K562 (cell line): ENCODE data around the gene PI4K2B. TPM values are rescaled to one million over a fixed set of nuclear protein-coding genes. Genes with fewer than 3 reads are reported as not detected.

Experiments
- CREB1 ChIP-seq, 2 experiments: sonication (generic) in 1 of 2; formaldehyde crosslinking in 1 of 2; IDR thresholded peaks; 2 replicates each; pipeline versions ENCODE4 v1.6.1 to v1.8.0; 2012 to 2022; ENCODE audit warnings: inconsistent platforms in 1 of 2, mild to moderate bottlenecking in 1 of 2, missing genetic modification reagents in 1 of 2, moderate library complexity in 1 of 2
- E4F1 ChIP-seq: fragments of 250-450 bp; sonication (Bioruptor Pico); IDR thresholded peaks from 2 replicates; pipeline ENCODE4 v1.5.0; 2021; ENCODE audit warnings: mild to moderate bottlenecking, borderline replicate concordance
- FOXP4 ChIP-seq: sonication (generic); formaldehyde crosslinking; IDR thresholded peaks from 2 replicates; pipeline ENCODE4 v1.8.0; 2022; ENCODE audit warnings: mild to moderate bottlenecking, missing genetic modification reagents, borderline replicate concordance
- HNRNPH1 ChIP-seq: fragments of 200-400 bp; formaldehyde crosslinking; optimal IDR thresholded peaks from 2 replicates; pipeline ENCODE3; 2017; ENCODE audit warnings: low read depth, mild to moderate bottlenecking, low read length, moderate library complexity
- ILK ChIP-seq: fragments of 450-650 bp; IDR thresholded peaks from 2 replicates; pipeline ENCODE4 v1.6.1; 2016; ENCODE audit warnings: missing genetic modification characterization, low read depth, mild to moderate bottlenecking, missing compliant biosample characterization, moderate library complexity, borderline replicate concordance
- KLF16 ChIP-seq: IDR thresholded peaks from 2 replicates; pipeline ENCODE4 v1.6.1; 2016; ENCODE audit warnings: antibody characterized with exemption
- NFYB ChIP-seq: IDR thresholded peaks from 2 replicates; pipeline ENCODE4 v1.6.1; 2011; ENCODE audit warnings: mild to moderate bottlenecking, moderate library complexity; ENCODE audit not compliant: insufficient read length; ENCODE audit errors: extremely low read depth
- RBFOX2 ChIP-seq: fragments of 200-400 bp; formaldehyde crosslinking; IDR thresholded peaks from 2 replicates; pipeline ENCODE4 v1.6.1; 2017; ENCODE audit warnings: low read depth, mild to moderate bottlenecking, low read length, moderate library complexity
- TAL1 ChIP-seq: fragments of 450-650 bp; IDR thresholded peaks from 2 replicates; pipeline ENCODE4 v1.6.1; 2016; ENCODE audit warnings: mild to moderate bottlenecking
- ZHX1 ChIP-seq: fragments of 150-350 bp; conservative IDR thresholded peaks from 2 replicates; pipeline ENCODE4 v1.6.1; 2014; ENCODE audit warnings: low read length
- polyA plus RNA-seq, 8 experiments: library from polyadenylated mRNA; depleted of rRNA in 4 of 8; stranded (reverse) in 5 of 8; unstranded in 3 of 8; fragments of >200 nt; fragmentation: Nextera tagmentation in 2 of 8; fragmentation: Illumina TruSeq in 1 of 8; extraction: Ambion mirVana in 2 of 8; extraction: Trizol in 1 of 8; gene quantifications; 2 replicates each; pipeline versions ENCODE4 v1.2.1 to v1.2.3, GENCODE V29; 2011 to 2014; ENCODE audit warnings: inconsistent platforms in 1 of 8, missing spikeins in 1 of 8
- total RNA-seq, 7 experiments: library from RNA; depleted of rRNA in 6 of 7; stranded (reverse); fragments of >200 nt in 6 of 7; fragmentation: Illumina TruSeq in 2 of 7; extraction: Trizol in 2 of 7; gene quantifications; 2 replicates each; pipeline versions ENCODE4 v1.2.1 to v1.2.3, GENCODE V29; 2011 to 2021; ENCODE audit warnings: low replicate concordance in 1 of 7
- TF ChIP-seq, protein P1 (sequence below): fragments of 250-450 bp; sonication (Bioruptor Pico); IDR thresholded peaks from 2 replicates; pipeline ENCODE4 v1.9.0; 2021; ENCODE audit warnings: mild to moderate bottlenecking, inconsistent platforms
- TF ChIP-seq, protein P2 (sequence below): fragments of 450-650 bp; formaldehyde crosslinking; conservative IDR thresholded peaks from 2 replicates; pipeline ENCODE4 v1.4.0; 2022; ENCODE audit warnings: mild to moderate bottlenecking, missing genetic modification characterization

PI4K2B gene
- total and polyA plus RNA-seq, 9 of the 15 experiments (the other 6 are each of a cell fraction or from before 2014, with no cell fraction given): 4.5 to 21.4 (median 16.5) TPM

DNA sequence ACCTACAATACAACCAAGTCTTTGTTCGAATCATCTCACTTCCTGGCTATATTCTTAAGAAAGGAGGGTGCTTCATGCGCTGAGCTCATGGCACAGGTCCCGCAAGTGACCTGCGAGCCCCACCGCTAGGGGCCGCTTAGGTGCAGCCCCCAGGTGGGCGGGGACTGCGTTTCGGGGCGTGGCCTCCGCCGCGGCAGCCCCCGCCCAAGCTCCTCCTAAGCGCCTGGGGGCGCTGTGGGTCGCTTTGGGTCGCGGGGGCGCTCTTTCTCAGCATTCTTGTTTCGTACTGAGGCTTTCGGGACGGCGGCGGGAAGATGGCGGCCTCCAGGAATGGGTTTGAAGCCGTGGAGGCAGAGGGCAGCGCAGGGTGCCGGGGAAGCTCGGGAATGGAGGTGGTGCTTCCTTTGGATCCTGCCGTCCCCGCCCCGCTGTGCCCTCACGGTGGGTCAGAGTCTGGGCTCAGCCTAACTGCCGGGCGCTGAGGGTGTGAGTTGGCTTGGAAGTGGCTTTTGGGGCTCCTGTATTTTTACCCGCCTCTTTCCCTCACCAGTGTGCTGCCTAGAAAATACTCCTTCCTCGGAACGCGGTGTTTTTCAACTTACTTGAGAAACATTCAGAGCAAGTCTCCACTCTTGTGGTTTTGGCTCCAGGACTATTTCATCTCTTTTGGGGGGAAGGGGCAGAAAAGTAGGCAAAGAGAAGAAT, 78.8 kb downstream of the PI4K2B start, which contains the start of gene ZCCHC4 (continued):
- no peak for TF ChIP-seq E4F1 (CRISPR knock-in tag)
- TF ChIP-seq RBFOX2: peak; percentile 97
- TF ChIP-seq KLF16: peak; percentile 49; the same call in 1 of the 2 replicates
- no peak for TF ChIP-seq HNRNPH1
- no peak for TF ChIP-seq NFYB
- TF ChIP-seq CREB1 (IDR thresholded peaks at IDR 0.05): peak; percentile 43
- TF ChIP-seq CREB1 (CRISPR knock-in tag; IDR thresholded peaks at IDR 0.05): peak; percentile 71; the same call in 1 of the 2 replicates
- TF ChIP-seq, protein P1, sequence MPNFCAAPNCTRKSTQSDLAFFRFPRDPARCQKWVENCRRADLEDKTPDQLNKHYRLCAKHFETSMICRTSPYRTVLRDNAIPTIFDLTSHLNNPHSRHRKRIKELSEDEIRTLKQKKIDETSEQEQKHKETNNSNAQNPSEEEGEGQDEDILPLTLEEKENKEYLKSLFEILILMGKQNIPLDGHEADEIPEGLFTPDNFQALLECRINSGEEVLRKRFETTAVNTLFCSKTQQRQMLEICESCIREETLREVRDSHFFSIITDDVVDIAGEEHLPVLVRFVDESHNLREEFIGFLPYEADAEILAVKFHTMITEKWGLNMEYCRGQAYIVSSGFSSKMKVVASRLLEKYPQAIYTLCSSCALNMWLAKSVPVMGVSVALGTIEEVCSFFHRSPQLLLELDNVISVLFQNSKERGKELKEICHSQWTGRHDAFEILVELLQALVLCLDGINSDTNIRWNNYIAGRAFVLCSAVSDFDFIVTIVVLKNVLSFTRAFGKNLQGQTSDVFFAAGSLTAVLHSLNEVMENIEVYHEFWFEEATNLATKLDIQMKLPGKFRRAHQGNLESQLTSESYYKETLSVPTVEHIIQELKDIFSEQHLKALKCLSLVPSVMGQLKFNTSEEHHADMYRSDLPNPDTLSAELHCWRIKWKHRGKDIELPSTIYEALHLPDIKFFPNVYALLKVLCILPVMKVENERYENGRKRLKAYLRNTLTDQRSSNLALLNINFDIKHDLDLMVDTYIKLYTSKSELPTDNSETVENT (CRISPR knock-in tag): peak; percentile 99
- no peak for TF ChIP-seq ILK (tag)
- TF ChIP-seq ZHX1: 0 out of 2 replicates have a peak, but pooled peaks have one; percentile 37
- no peak for TF ChIP-seq FOXP4 (CRISPR knock-in tag)
- TF ChIP-seq, protein P2, sequence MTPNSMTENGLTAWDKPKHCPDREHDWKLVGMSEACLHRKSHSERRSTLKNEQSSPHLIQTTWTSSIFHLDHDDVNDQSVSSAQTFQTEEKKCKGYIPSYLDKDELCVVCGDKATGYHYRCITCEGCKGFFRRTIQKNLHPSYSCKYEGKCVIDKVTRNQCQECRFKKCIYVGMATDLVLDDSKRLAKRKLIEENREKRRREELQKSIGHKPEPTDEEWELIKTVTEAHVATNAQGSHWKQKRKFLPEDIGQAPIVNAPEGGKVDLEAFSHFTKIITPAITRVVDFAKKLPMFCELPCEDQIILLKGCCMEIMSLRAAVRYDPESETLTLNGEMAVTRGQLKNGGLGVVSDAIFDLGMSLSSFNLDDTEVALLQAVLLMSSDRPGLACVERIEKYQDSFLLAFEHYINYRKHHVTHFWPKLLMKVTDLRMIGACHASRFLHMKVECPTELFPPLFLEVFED: no peak
- no peak for TF ChIP-seq TAL1
